NCI-H1694 treated with DMSO at 0.1 percent for 48 hours (cell line): ENCODE data around the gene CRTC3.

Experiments
- DNase-seq: peaks from one replicate; lab custom pipeline; 2025; lab: John Stamatoyannopoulos, UW

CRTC3 gene

DNA sequence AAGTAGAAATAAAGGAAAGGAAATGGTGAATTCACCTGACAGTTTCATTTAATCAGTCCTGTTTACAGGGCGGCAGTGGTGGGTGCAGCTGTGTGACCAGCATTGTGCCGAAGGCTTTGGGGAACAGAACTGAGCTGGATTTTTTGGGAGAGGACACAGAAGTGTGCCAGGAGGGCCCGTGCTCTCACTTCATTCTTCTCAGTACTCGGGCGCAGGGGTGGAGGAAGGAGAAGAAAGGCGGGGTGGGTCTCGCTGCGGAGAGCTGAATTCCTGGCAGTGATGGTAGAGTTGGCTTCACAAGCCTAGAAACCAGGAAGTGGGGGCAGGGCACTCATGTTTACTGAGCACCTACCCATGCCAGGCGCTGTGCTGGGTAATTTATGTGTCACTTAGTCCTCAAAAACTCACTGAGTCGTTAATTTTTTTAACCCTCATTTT is 64.6 kb downstream of the CRTC3 start:
- no peak for DNase-seq

DNA sequence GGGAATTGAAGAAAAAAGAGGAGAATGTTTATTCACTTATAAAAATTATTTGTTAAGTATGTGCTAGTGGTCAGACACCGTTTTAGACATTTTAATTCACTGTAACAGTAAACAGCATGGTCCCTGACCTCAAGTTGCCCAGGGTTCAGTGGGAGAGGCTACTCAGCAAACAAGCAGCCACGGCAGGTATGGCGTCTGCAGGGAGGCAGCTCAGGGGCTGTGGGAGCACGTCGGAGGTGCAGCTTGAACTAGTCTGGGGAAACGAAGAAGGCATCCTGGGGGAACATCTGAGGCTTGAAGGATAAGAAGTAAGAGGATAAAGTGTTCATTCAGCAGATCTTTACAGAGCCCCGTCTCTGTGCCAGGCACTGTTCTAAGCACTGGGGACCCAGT is 66.0 kb downstream of the CRTC3 start:
- no peak for DNase-seq

- no peak for DNase-seq
These were observed 67.2 kb downstream of the CRTC3 start for GRCh38 chr15:90596943-90597342.

- no peak for DNase-seq
These were observed 67.9 kb downstream of the CRTC3 start for GRCh38 chr15:90597577-90597976.

- no peak for DNase-seq
These were observed 68.4 kb downstream of the CRTC3 start for GRCh38 chr15:90598031-90598577.

DNA sequence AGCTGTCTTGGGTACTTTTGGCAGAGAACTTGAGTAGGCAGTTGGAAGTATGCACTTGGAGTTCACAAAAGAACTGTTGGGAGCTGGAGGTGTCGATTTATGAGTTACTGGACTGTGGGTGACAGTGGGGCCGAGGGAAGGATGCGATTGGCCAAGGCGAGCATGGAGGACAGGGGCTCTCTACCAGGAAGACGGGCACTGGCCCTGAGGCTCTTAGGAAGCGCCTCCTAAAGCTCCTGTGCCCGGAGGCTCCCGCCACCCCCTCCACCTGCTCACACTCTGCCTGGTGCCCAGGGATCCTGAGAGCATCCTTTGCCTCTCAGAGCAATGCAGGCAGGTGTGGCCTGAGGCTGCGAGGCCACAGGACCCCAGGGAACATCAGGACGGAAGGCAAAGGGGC is 69.0 kb downstream of the CRTC3 start:
- no peak for DNase-seq

DNA sequence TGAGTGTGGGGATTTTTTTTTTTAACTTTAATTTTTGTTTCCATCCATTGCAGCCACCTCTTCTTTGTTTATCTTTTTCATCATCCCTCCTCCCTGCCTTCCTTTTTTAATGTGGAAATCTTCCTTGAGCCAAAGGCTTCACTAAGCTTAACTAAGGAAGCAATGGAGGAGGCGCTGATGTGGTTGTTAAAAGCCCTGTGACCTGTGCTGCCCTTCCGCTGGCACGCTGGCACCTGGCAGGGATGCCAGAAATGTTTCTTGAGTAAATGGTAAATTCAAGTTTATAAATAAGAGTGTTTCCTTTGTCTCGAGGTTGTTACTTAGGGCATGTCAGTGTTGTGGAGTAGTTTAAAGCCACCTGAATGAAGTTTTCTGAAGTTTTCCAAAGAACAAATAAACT is 69.4 kb downstream of the CRTC3 start:
- DNase-seq: no peak

DNA sequence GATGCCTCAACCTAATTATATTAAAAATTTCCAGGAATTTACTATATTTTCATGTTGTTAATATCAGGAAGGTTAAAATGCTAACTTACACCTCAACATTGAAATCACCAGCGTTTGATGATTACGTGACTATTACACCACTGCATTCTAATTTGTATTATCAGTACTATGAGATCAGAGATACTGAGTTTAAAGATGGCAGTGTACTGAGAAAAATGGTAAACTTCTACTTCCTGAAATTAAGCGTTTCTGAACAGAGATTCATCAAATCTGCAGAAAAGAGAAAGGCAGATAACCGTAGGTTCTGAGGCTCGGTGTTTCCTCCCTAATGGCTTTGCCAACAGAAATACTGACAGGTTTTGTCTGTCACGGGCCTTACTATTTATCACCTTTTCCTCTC is 69.9 kb downstream of the CRTC3 start:
- no peak for DNase-seq

GRCh38 chr15:90600954-90601353 is 71.2 kb downstream of the CRTC3 start:
- DNase-seq: no peak

DNA sequence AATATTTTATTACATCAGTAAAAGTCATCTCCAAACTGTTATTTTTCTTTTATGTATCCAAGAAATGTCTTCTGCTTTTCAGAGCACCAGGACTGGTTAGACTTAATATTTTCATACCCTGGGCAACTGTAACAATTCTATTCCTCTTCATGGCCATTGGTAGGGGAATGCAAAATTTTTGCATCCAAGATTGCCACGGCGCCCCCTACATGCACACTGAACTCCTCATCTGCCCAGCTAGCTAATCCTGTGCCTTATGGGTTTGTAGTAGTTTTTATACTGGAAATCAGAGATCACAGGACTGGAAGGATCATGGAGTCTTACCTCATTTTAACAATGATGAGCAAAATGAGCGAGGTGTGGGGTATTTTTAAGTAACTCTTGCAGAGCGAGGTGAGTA is 74.2 kb downstream of the CRTC3 start:
- no peak for DNase-seq

DNA sequence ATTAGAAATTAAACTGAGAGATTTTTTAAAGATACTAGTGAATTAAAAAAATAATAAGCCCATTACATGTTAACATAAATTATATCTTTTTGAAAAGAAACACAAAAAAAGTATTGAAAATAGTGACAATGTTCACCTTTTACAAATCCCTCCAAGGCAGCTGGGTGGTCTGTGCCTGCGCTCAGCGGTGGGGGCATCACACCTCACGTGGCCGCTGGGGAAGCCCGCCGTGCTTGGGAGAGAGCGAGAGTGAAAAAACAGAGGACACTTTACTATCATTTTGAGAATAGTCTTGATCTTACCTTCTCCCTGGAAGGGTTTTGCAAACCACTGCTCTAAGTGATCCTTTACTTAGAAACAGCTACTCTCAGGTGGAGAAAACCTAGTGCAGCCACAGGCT is 76.9 kb downstream of the CRTC3 start:
- DNase-seq: no peak

- DNase-seq: no peak
These were observed 77.6 kb downstream of the CRTC3 start for GRCh38 chr15:90607361-90607760.

GRCh38 chr15:90609242-90610180 is 79.8 kb downstream of the CRTC3 start:
- no peak for DNase-seq

DNA sequence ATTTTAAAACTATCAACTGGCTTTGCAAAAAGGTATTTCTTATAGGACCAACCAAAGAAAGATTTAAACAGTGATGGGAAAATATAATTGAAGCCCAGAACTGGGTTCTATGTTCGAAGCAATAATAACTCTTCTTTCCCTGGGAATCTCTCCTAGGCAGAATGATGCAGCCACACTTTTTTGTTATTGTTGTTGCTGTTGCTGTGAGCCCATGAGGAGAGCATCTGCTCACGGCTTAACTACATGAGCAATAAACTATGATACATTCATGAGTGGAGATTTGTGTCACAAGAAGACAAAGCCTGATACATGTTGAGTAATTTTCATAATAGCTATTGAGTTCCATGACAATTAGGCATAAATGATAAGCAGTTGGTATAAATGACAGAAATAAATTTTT is 80.5 kb downstream of the CRTC3 start:
- DNase-seq: peak; percentile 20

DNA sequence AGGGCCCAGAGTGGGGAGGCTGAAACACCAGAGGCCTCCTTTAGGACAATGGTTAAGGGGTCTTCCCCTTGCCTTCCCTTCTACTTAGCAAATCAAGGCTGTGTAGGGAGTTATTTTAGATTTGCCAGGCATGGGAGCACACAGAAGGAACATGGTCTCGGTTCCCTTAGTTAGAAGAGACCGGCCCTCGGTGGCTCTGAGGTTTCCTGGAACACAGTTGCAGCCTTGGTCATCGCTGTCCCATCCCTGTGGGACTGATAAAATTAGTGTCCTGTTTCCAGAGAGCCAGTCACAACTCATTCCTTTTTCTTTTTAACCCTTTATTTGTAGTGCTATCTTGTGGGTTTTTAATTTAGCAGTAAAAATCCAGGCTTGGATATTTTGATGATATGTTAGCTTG is 81.4 kb downstream of the CRTC3 start:
- DNase-seq: no peak

- DNase-seq: no peak
These were observed 87.4 kb downstream of the CRTC3 start for GRCh38 chr15:90617171-90617570.

DNA sequence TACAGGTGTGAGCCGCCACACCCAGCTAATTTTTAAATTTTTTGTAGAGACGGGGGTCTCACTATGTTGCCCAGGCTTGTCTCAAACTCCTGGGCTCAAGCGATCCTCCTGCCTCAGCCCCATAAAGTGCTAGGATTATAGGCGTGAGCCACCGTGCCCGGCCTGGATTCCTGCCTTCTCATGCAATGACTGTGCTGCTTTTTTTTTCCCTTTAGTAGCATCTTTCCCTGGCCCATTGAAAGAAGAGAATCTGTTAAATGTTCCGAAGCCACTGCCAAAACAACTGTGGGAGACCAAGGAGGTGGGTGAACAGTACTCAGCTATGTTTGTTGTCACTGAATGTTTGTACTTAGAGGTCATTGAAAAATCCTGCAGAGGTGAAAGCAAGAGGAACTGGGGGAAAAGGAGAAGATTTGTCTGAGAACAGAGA is 88.0 kb downstream of the CRTC3 start:
- no peak for DNase-seq

DNA sequence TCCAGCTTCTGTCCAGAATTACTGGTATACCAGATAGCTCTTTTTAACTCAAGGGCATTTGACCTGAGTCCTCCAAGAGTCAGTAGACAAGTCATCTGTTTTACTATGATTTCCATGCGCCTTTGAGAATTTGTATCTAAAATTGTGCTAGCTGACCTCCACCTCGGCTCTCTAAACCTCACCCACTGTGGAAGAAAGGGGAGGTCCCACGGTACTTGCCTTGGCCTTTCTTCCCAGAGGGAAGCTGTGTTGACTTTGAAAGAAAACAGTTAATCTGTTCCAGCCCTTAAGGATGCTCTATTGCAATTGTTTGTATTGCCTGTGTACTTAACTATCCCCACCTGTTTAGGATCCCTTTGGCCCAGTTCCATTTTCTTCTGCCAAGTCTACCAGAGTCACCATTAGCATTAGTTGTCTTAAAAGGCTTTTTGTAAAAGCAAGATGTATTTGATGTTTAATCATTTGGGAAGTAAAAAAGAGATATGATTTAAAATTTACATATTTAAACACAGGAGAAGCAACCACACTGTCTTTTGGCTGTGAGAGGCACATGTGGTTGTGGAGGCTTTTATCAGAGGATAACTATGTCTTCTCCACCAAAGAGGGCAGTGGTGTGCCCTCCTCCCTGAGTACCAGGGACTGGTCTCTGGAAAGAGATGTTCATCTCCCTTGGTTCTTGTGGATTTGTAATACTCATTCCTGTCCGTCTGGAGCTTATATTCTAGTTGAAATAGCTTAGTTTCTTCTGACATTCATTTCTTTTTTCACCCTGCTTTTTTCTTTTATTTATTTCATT is 88.8 kb downstream of the CRTC3 start:
- no peak for DNase-seq

DNA sequence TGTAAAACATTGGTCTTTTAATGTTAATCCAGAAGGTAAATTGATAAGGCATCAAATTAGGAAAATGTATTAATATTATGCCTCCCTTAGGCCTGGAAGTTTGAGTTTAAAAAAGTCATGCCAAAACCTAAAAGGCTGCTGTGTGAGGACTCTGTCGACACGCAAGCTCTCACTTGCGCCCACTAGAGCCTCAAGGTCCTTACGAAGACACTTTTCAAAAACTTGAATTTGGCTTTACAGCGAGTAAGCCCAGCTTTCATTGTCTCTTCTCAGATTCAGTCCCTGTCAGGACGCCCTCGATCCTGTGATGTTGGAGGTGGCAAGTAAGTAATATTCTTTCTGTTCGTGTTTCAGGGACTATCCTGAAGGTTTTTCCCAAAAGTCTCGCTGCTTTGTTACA is 89.7 kb downstream of the CRTC3 start:
- no peak for DNase-seq

GRCh38 chr15:90619939-90620338 is 90.2 kb downstream of the CRTC3 start:
- no peak for DNase-seq

DNA sequence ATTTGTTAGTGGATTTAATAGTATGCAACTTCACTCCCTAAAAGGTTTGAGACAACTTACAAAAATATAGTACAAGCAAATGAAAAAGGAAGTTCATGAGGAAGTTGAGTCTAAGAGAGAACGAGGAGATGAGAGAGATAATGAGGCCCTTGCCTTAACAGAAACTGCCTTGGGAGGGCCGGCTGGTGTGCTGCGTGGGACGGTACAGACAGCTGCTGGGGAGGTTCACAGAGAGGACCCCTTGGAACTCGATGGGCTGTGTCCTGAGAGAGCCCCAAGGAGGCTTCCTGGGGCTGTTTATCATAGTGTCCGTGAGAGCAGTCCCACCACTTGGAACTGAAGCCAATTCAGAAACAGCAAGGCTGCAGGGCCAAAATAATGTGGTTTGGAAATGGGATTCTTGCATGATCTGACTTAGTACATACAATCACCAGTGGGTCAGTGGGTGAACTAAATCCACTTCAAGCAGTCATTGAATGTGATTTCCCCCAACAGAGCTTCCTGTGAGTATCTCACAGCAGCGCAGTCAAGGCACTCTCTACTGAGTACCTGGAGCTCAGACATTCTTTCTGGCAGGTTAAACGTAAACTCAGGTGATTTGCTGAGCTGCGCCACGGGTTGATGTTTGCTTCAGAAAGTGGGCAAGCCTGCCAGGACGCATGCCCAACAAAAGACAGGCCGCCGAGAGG is 90.8 kb downstream of the CRTC3 start:
- no peak for DNase-seq

GRCh38 chr15:90623854-90624253 is 94.1 kb downstream of the CRTC3 start:
- DNase-seq: no peak
